ENCODE results near the gene CKLF. TPM values are rescaled to one million over a fixed set of nuclear protein-coding genes. Genes with fewer than 3 reads are reported as not detected.

CKLF gene
- total RNA-seq, 2 donors from 2014 or later, result 20.5 to 28.3 TPM

DNA sequence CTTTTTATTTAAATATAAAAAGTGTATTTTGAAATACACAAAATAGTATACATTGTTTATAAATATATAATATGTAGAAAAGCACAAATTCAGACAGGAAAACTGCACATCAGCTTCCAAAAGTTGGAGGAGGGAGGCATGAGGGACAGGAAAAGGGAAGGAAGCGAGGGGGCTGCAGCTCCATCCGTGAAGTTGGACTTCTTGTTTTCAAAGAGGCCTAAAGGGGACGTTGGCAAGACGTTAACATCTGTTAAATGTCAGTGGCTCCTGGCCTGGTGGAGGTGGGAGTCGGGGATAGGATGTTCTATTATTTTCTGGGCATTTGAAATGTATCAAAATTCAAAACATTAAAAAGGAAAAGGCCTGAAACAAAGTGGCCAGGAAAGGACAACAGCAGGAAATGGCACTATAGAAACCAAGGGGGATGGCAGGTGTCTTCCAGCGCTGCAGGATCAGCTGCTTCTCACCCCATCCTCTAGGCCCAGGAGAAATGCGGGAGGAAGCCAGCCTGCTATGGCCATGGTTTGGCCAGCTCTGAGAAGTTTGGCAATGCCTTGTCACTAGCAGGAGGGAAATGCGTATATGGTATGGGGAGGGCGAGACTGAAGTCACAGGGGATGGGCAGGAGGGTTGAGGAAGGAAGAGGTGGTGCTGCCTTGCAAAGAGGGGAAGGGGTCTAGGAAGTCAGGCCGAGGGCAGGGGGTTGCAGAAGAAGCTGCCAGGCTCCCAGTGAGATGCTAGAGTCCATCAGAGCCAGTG lies 33.3 kb downstream of the CKLF start:
- 78% methylated on average over 10 of the region's 10 CpGs for WGBS
- Histone ChIP-seq H3K27me3 (replicated peaks; ENCODE audit: insufficient read depth) (no peaks in the 10 kb centered on the region), H3K27ac (no peak overlapping the region), H3K9me3 (no peaks in the 10 kb centered on the region), H3K4me1 (replicated peaks) (no peaks in the 10 kb centered on the region), H3K36me3 (no peaks in the 10 kb centered on the region), H3K4me3 (no peak overlapping the region)
- intact Hi-C loops (cut with DNase I), result no loop called here
- no peak for DNase-seq (ENCODE audit: low spot score)
- TF ChIP-seq POLR2A (IDR thresholded peaks at IDR 0.05) (no peak), POLR2AphosphoS5 (IDR thresholded peaks at IDR 0.05) (no peak)
- TF ChIP-seq, protein P1, sequence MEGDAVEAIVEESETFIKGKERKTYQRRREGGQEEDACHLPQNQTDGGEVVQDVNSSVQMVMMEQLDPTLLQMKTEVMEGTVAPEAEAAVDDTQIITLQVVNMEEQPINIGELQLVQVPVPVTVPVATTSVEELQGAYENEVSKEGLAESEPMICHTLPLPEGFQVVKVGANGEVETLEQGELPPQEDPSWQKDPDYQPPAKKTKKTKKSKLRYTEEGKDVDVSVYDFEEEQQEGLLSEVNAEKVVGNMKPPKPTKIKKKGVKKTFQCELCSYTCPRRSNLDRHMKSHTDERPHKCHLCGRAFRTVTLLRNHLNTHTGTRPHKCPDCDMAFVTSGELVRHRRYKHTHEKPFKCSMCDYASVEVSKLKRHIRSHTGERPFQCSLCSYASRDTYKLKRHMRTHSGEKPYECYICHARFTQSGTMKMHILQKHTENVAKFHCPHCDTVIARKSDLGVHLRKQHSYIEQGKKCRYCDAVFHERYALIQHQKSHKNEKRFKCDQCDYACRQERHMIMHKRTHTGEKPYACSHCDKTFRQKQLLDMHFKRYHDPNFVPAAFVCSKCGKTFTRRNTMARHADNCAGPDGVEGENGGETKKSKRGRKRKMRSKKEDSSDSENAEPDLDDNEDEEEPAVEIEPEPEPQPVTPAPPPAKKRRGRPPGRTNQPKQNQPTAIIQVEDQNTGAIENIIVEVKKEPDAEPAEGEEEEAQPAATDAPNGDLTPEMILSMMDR (IDR thresholded peaks at IDR 0.05), result no peak

DNA sequence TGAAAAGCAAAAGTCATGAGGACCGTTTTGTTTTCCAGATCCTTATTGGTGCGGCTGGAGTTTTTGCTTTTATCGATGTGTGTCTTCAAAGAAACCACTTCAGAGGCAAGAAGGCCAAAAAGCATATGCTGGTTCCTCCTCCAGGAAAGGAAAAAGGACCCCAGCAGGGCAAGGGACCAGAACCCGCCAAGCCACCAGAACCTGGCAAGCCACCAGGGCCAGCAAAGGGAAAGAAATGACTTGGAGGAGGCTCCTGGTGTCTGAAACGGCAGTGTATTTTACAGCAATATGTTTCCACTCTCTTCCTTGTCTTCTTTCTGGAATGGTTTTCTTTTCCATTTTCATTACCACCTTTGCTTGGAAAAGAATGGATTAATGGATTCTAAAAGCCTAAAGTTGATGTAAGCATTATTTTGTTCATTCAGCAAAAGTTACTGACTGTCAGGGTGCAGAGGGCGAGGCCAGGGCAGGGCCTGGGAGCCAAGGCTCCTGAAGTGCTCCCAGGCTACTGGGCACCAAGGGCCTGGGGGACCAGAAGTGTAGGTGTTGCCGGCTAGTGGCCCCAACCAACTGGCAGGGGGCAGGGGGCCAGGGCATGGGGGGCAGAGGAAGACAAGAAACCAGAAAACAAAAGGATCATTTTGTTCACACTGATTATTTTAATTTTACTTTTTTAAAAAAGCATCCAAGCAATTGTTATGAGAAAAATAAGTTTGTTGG lies 35.7 kb downstream of the CKLF start:
- no peaks in the 10 kb centered on the region for H3K27me3 ChIP-seq (replicated peaks; ENCODE audit: insufficient read depth)
- no peak overlapping the region for H3K27ac ChIP-seq
- H3K4me1 ChIP-seq (replicated peaks), result no peaks in the 10 kb centered on the region
- intact Hi-C loops (cut with DNase I), result no loop called here
- WGBS, result 72% methylated on average over 7 of the region's 7 CpGs
- no peak for TF ChIP-seq POLR2A (IDR thresholded peaks at IDR 0.05)
- TF ChIP-seq, protein P1 (IDR thresholded peaks at IDR 0.05), result no peak
- no peak for TF ChIP-seq POLR2AphosphoS5 (IDR thresholded peaks at IDR 0.05)
- no peak for DNase-seq (ENCODE audit: low spot score)
- no peak overlapping the region for H3K4me3 ChIP-seq
- H3K36me3 ChIP-seq, result no peaks in the 10 kb centered on the region
- no peaks in the 10 kb centered on the region for H3K9me3 ChIP-seq

DNA sequence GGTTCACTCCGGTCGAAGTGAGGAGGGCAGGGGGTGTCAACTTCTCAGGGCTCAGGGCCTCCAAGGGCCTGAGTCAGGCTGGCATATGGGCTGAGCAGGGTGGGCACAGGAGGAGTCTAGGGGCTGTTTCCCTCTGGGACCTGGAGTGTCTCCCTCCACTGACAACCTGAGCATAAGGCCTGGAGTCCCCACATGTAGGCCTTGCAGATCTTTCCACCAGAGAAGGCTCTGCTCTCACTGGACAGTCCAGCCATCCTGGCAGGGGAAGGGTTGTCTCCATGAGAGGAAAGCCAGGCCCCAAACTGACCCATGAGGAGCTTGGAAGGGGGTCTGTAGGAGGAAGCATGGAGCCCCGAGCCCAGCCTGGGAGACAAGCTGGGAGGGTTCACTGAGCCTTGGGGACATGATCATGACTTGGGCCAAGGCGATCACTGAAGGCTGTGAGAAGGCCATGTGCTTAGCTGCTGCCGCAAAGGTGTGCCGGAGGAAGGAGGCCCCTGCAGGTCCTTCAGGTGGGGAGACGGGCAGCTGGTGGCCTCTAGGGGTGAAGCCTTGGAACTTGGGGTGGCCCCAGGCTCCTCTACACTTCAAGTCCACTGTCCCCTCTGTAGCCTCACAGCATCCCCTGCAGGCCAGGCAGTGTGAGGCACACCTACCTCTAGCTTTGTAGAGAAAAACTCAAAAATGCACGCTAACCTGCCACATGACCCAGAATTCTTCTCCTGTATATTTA lies 36.8 kb downstream of the CKLF start:
- no peak for DNase-seq (ENCODE audit: low spot score)
- H3K27ac ChIP-seq, result no peak overlapping the region
- H3K36me3 ChIP-seq, result no peaks in the 10 kb centered on the region
- H3K4me1 ChIP-seq (replicated peaks), result no peaks in the 10 kb centered on the region
- no peak overlapping the region for H3K4me3 ChIP-seq
- no peaks in the 10 kb centered on the region for H3K9me3 ChIP-seq
- no peaks in the 10 kb centered on the region for H3K27me3 ChIP-seq (replicated peaks; ENCODE audit: insufficient read depth)
- intact Hi-C loops (cut with DNase I), result no loop called here
- WGBS, result 98% methylated on average over 8 of the region's 8 CpGs
- TF ChIP-seq, protein P1 (IDR thresholded peaks at IDR 0.05), result peak in 2 of 4 experiments; percentile 46 to 48
- no peak for TF ChIP-seq POLR2AphosphoS5 (IDR thresholded peaks at IDR 0.05)
- TF ChIP-seq POLR2A (IDR thresholded peaks at IDR 0.05), result no peak

DNA sequence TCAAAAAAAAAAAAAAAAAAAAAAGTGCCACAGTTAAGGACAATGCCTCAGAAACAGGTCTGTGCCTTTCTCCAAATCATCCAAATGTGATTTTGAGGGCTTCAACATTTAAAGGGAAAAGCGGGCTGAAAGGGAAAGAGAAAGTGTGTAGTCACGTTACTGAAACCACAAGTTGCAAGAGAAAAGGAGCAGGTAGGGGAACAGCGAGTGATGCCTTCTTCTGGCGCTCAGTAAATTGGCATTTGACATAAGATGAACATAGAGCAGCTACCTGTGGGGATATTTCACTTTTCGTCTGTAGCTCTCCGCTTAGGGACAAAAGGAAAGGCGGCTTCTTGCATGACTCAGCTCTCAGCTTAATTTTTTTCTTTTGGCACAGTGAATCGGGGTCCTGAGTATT lies 37.9 kb downstream of the CKLF start:
- TF ChIP-seq POLR2AphosphoS5 (IDR thresholded peaks at IDR 0.05) (no peak), POLR2A (IDR thresholded peaks at IDR 0.05) (no peak)
- TF ChIP-seq, protein P1 (IDR thresholded peaks at IDR 0.05), result no peak
- H3K4me1 ChIP-seq (replicated peaks), result no peaks in the 10 kb centered on the region
- intact Hi-C loops (cut with DNase I), result no loop called here
- 81% methylated on average over 8 of the region's 8 CpGs for WGBS
- H3K27me3 ChIP-seq (replicated peaks; ENCODE audit: insufficient read depth), result no peaks in the 10 kb centered on the region
- H3K9me3 ChIP-seq, result no peaks in the 10 kb centered on the region
- no peaks in the 10 kb centered on the region for H3K36me3 ChIP-seq
- no peak for DNase-seq (ENCODE audit: low spot score)
- no peak overlapping the region for H3K4me3 ChIP-seq
- no peak overlapping the region for H3K27ac ChIP-seq
